Measurements from ENCODE around the gene SATL1. TPM values are rescaled to one million over a fixed set of nuclear protein-coding genes. Genes with fewer than 3 reads are reported as not detected.

Gene SATL1
- total and polyA plus RNA-seq, 9 of the 15 experiments (the other 6 are each of a cell fraction or from before 2014, with no cell fraction given), result 0.03 to 0.07 (median 0.05) TPM; not detected in 3

GRCh38 chrX:85203461-85203970 lies 40.1 kb downstream of the SATL1 start:
- no peak overlapping the region for H3K27ac ChIP-seq (ENCODE audit: extremely low read depth, low read depth, low read length)
- no peaks in the 10 kb centered on the region for H3K9me3 ChIP-seq (replicated peaks; ENCODE audit: control insufficient read depth, insufficient read depth, low read depth, low read length)
- intact Hi-C loops (cut with micrococcal nuclease), result no loop called here
- H2AFZ ChIP-seq (ENCODE audit: low read depth, low read length), result no peak overlapping the region
- H3K36me3 ChIP-seq (ENCODE audit: control insufficient read depth, insufficient read depth, low read length), result no peaks in the 10 kb centered on the region
- no peak overlapping the region for H3K9ac ChIP-seq (ENCODE audit: insufficient read depth in 1 of 2, low read depth in 2 of 2, low read length in 2 of 2)
- ChIA-PET POLR2A (no interaction called here), CTCF (ENCODE audit: low intra/inter-chr PET ratio) (no interaction called here)
- no peaks in the 10 kb centered on the region for H3K79me2 ChIP-seq (ENCODE audit: control insufficient read depth, insufficient read depth, low read length)
- H4K20me1 ChIP-seq (replicated peaks; ENCODE audit: control insufficient read depth, insufficient read depth, low read length), result no peaks in the 10 kb centered on the region
- BruUV-seq (replicated peaks), result no TSS peak
- H3K9me1 ChIP-seq (ENCODE audit: control insufficient read depth, insufficient read depth, low read length), result no peaks in the 10 kb centered on the region
- WGBS (ENCODE audit: insufficient coverage, low coverage, missing lambda C conversion rate), result 0% methylated on average over 7 of the region's 8 CpGs
- H3K4me2 ChIP-seq (ENCODE audit: insufficient read depth, low read length), result no peak overlapping the region
- H3K27me3 ChIP-seq (ENCODE audit: control insufficient read depth in 2 of 2, insufficient read depth in 2 of 2, low read length in 2 of 2), result no peaks in the 10 kb centered on the region
- in situ Hi-C loops (cut with MboI), result no loop called here
- no peak overlapping the region for H3K4me3 ChIP-seq
- DNase-seq (ENCODE audit: extremely low read depth in 1 of 4, low spot score in 3 of 4), result no peak
- TF ChIP-seq SRSF1 (IDR thresholded peaks at IDR 0.05; ENCODE audit: low read depth, low read length), result no peak
- no peak for TF ChIP-seq NFRKB (IDR thresholded peaks at IDR 0.05; ENCODE audit: low read depth)
- TF ChIP-seq, protein P1, sequence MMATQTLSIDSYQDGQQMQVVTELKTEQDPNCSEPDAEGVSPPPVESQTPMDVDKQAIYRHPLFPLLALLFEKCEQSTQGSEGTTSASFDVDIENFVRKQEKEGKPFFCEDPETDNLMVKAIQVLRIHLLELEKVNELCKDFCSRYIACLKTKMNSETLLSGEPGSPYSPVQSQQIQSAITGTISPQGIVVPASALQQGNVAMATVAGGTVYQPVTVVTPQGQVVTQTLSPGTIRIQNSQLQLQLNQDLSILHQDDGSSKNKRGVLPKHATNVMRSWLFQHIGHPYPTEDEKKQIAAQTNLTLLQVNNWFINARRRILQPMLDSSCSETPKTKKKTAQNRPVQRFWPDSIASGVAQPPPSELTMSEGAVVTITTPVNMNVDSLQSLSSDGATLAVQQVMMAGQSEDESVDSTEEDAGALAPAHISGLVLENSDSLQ (IDR thresholded peaks at IDR 0.05), result no peak
- no peak for TF ChIP-seq NUFIP1 (IDR thresholded peaks at IDR 0.05; ENCODE audit: partially characterized antibody)
- TF ChIP-seq KAT2B (IDR thresholded peaks at IDR 0.05; ENCODE audit: low read depth, low read length), result no peak
- no peak for TF ChIP-seq ZNF24 (IDR thresholded peaks at IDR 0.05)
- TF ChIP-seq IRF2 (CRISPR knock-in tag; IDR thresholded peaks at IDR 0.05), result no peak
- TF ChIP-seq MYC (IDR thresholded peaks at IDR 0.05; ENCODE audit: low read depth, low read length), result no peak
- no peak for TF ChIP-seq MYC (CRISPR knock-in tag; IDR thresholded peaks at IDR 0.05; ENCODE audit: borderline replicate concordance, low read depth)
- no peak for TF ChIP-seq CBX8 (IDR thresholded peaks at IDR 0.05; ENCODE audit: borderline replicate concordance, extremely low read depth, low read depth, low read length, poor library complexity, severe bottlenecking)
- TF ChIP-seq, protein P2, sequence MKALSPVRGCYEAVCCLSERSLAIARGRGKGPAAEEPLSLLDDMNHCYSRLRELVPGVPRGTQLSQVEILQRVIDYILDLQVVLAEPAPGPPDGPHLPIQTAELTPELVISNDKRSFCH (CRISPR knock-in tag; IDR thresholded peaks at IDR 0.05), result no peak
- TF ChIP-seq, protein P2 (tag; IDR thresholded peaks at IDR 0.05), result no peak
- TF ChIP-seq FUS (optimal IDR thresholded peaks at IDR 0.05; ENCODE audit: low read depth, low read length), result no peak
- no peak for TF ChIP-seq CREB5 (CRISPR knock-in tag; IDR thresholded peaks at IDR 0.05)
- H3K4me1 ChIP-seq (replicated peaks in 1 of 2; ENCODE audit: control insufficient read depth in 2 of 2, insufficient read depth in 2 of 2, low read length in 2 of 2), result no peaks in the 10 kb centered on the region
- no peak for ATAC-seq
- no peak for FAIRE-seq

Data from K562 (cell line).